GM18517 (cell line): ENCODE results near the gene FNIP2.
"Not testable (repeated sequence)": the region's sequence is repeated elsewhere in the genome, so short reads cannot be mapped to it uniquely, and the experiment has no call there.

ENCODE experiments used
- ATAC-seq: cut with Tn5 transposase; IDR thresholded peaks from one replicate; pipeline ENCODE4 v1.9.1; 2021; ENCODE audit warnings: mild to moderate bottlenecking, moderate library complexity; ENCODE audit not compliant: unreplicated experiment

FNIP2 gene

GRCh38 chr4:158945529-158946108 is 176.8 kb downstream of the FNIP2 start:
- ATAC-seq = no peak

GRCh38 chr4:158946825-158947224 is 178.0 kb downstream of the FNIP2 start:
- no peak for ATAC-seq

- ATAC-seq = no peak
These were observed 179.2 kb downstream of the FNIP2 start for GRCh38 chr4:158948071-158948470.

- ATAC-seq = no peak
These were observed 180.3 kb downstream of the FNIP2 start for GRCh38 chr4:158949099-158949498.

- not testable (repeated sequence) for ATAC-seq
These were observed 183.5 kb downstream of the FNIP2 start for GRCh38 chr4:158952221-158952774.

- ATAC-seq = not testable (repeated sequence)
These were observed 187.5 kb downstream of the FNIP2 start for GRCh38 chr4:158956345-158956744.

GRCh38 chr4:158956918-158957317 is 188.1 kb downstream of the FNIP2 start:
- not testable (repeated sequence) for ATAC-seq
